ENCODE results near the gene HCAR2.
"Not testable (repeated sequence)": the region's sequence is repeated elsewhere in the genome, so short reads cannot be mapped to it uniquely, and the experiment has no call there.

Gene HCAR2

DNA sequence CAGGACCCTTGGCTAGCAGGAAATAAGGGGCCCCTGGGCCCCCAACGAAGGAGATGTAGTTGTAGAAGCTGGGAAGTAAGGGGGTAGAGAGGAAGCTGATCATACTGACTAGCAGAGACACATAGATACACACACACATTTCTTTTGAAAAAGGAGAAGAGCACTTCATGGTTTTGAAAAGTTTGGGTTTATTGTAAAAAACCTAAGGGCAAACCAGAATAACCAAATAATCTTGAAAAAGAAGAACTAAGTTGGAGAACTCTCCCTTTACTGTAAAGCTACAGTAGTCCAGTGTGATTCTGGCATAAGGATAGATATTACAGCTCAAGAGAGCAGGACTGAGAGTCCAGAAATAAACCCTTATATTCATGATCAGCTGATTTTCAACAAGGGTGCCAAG is 19.2 kb upstream of the HCAR2 start:
- no peaks in the 10 kb centered on the region for H3K36me3 ChIP-seq (ENCODE audit: insufficient read depth, low read length)
- H3F3A ChIP-seq (ENCODE audit: insufficient read depth, low read length): no peaks in the 10 kb centered on the region
- H3K4me1 ChIP-seq (ENCODE audit: insufficient read depth, low read length, severe bottlenecking): peaks cover 14% of the 10 kb centered on the region
- no peaks in the 10 kb centered on the region for H4K20me1 ChIP-seq (ENCODE audit: insufficient read depth, low read length)
- H3K27me3 ChIP-seq (ENCODE audit: insufficient read depth, low read length): no peaks in the 10 kb centered on the region
- TF ChIP-seq CTCF (IDR thresholded peaks at IDR 0.05; ENCODE audit: low read length) (no peak), EZH2 (IDR thresholded peaks at IDR 0.05; ENCODE audit: borderline replicate concordance, low read length) (no peak)
- H3K9me3 ChIP-seq (ENCODE audit: low read length): no peaks in the 10 kb centered on the region
- H3K9me2 ChIP-seq (ENCODE audit: low read depth, low read length): no peaks in the 10 kb centered on the region
- H3K27ac ChIP-seq (ENCODE audit: low read depth, low read length, poor library complexity, severe bottlenecking): no peak overlapping the region
- H3K4me2 ChIP-seq (ENCODE audit: low read length): no peak overlapping the region
- H3K79me2 ChIP-seq (ENCODE audit: insufficient read depth, low read length): no peaks in the 10 kb centered on the region
- no peak overlapping the region for H2AFZ ChIP-seq (ENCODE audit: low read length)
- H3K4me3 ChIP-seq (ENCODE audit: low read depth, low read length, poor library complexity, severe bottlenecking): no peak overlapping the region
- H3K9ac ChIP-seq (ENCODE audit: low read length): no peak overlapping the region

DNA sequence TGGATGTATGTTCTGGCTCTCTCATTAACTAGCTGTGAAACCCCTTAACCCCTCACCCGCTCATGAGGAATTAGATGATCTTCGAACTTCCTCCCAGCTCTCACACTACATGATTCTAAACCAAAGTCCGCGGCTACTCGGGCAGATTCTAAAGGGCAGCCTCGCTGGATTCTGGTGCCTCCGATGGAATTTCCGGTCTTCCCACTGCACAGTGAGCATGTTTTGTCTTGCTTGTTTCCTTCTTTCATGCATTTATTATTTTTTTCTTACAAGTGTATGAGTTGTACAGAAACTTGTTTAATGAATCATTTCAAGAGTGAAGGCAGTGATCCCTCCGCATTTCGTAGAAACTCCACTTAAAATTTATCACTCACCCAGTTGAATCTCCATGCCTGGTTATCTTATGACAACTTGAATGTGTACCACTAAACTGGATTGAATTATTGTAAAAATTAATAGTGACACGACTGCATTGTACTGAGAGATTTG is 17.9 kb upstream of the HCAR2 start:
- no peaks in the 10 kb centered on the region for H3F3A ChIP-seq (ENCODE audit: insufficient read depth, low read length)
- H3K9me3 ChIP-seq (ENCODE audit: low read length): no peaks in the 10 kb centered on the region
- H2AFZ ChIP-seq (ENCODE audit: low read length): no peak overlapping the region
- no peak overlapping the region for H3K27ac ChIP-seq (ENCODE audit: low read depth, low read length, poor library complexity, severe bottlenecking)
- no peaks in the 10 kb centered on the region for H3K9me2 ChIP-seq (ENCODE audit: low read depth, low read length)
- H3K36me3 ChIP-seq (ENCODE audit: insufficient read depth, low read length): no peaks in the 10 kb centered on the region
- H4K20me1 ChIP-seq (ENCODE audit: insufficient read depth, low read length): no peaks in the 10 kb centered on the region
- no peaks in the 10 kb centered on the region; the same call in 1 of the 2 replicates for H3K27me3 ChIP-seq (ENCODE audit: insufficient read depth, low read length)
- no peak overlapping the region for H3K9ac ChIP-seq (ENCODE audit: low read length)
- H3K4me2 ChIP-seq (ENCODE audit: low read length): no peak overlapping the region
- H3K4me1 ChIP-seq (ENCODE audit: insufficient read depth, low read length, severe bottlenecking): peaks cover 13% of the 10 kb centered on the region
- no peaks in the 10 kb centered on the region for H3K79me2 ChIP-seq (ENCODE audit: insufficient read depth, low read length)
- no peak overlapping the region for H3K4me3 ChIP-seq (ENCODE audit: low read depth, low read length, poor library complexity, severe bottlenecking)
- TF ChIP-seq EZH2 (IDR thresholded peaks at IDR 0.05; ENCODE audit: borderline replicate concordance, low read length) (no peak), CTCF (IDR thresholded peaks at IDR 0.05; ENCODE audit: low read length) (no peak)

- H2AFZ ChIP-seq (ENCODE audit: low read length); H3K36me3 ChIP-seq (ENCODE audit: insufficient read depth, low read length); H3K4me2 ChIP-seq (ENCODE audit: low read length); H3F3A ChIP-seq (ENCODE audit: insufficient read depth, low read length); H3K9me2 ChIP-seq (ENCODE audit: low read depth, low read length); H3K4me3 ChIP-seq (ENCODE audit: low read depth, low read length, poor library complexity, severe bottlenecking); H3K27me3 ChIP-seq (ENCODE audit: insufficient read depth, low read length); H3K27ac ChIP-seq (ENCODE audit: low read depth, low read length, poor library complexity, severe bottlenecking); H3K79me2 ChIP-seq (ENCODE audit: insufficient read depth, low read length); H3K4me1 ChIP-seq (ENCODE audit: insufficient read depth, low read length, severe bottlenecking); H4K20me1 ChIP-seq (ENCODE audit: insufficient read depth, low read length); H3K9me3 ChIP-seq (ENCODE audit: low read length); H3K9ac ChIP-seq (ENCODE audit: low read length): not testable (repeated sequence)
Measured at GRCh38 chr12:122716658-122717057, 13.5 kb upstream of the HCAR2 start, which contains the start of gene HCAR3. Gene HCAR3, minus strand, starts transcription at chr12:122716811. Its CDS starts 74 bp downstream, at chr12:122716737.

DNA sequence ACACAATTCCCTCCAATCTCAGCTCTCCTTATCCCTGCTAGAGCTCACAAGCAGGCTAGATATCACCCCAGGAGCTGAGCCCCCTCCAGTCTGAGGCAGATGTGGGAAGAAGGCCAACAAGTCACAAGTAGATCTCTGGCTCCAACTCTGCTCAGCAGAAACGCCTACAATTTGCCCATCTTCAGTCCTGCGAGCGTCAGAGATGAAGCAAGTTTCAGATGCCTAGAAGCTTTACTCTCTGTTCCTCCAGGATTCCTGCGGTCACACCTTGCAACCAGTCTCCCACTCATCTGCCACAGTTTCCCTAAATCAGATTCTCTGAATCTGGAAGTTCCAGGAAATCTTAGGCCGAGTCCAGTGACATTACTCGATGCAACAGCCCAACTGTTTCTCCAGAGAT is 12.1 kb upstream of the HCAR2 start:
- not testable (repeated sequence) for H3K36me3 ChIP-seq (ENCODE audit: insufficient read depth, low read length); H3K4me2 ChIP-seq (ENCODE audit: low read length); H3K9me3 ChIP-seq (ENCODE audit: low read length); H3F3A ChIP-seq (ENCODE audit: insufficient read depth, low read length); H3K27me3 ChIP-seq (ENCODE audit: insufficient read depth, low read length); H3K27ac ChIP-seq (ENCODE audit: low read depth, low read length, poor library complexity, severe bottlenecking); H3K4me3 ChIP-seq (ENCODE audit: low read depth, low read length, poor library complexity, severe bottlenecking); H4K20me1 ChIP-seq (ENCODE audit: insufficient read depth, low read length); H3K9ac ChIP-seq (ENCODE audit: low read length); H3K4me1 ChIP-seq (ENCODE audit: insufficient read depth, low read length, severe bottlenecking); H3K9me2 ChIP-seq (ENCODE audit: low read depth, low read length); H3K79me2 ChIP-seq (ENCODE audit: insufficient read depth, low read length); H2AFZ ChIP-seq (ENCODE audit: low read length)

DNA sequence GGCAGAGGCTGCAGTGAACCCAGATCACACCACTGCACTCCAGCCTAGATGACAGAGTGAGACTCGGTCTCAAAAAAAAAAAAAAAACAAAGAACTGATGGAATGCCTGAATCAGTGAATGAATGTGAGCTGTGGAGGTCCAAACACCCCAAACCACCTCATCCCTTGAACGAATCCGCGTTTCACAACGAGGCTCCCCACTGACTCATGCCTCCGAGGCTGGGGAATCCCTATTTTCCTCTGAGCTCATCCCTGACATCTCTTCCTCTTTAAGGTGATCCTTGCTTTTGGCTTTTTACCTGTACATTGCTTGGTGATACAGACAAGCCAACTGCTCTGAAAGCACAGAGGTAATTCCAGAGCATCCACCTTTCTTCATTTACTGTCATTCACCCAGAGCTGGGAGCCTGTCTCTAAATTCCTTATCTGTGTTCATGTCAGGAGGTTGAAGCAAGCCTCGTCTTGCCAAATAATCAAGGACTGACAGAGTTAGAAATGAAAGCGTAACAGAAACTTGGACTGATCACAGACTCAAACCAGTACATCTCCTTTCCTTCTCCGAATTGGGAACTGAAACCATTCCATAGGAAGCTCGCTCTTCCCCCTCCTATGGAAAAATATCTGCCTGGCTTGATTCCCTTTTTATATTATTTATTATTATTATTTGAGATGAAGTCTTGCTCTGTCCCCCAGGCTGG is 10.5 kb upstream of the HCAR2 start:
- H3K4me3 ChIP-seq (ENCODE audit: low read depth, low read length, poor library complexity, severe bottlenecking); H2AFZ ChIP-seq (ENCODE audit: low read length); H3K4me2 ChIP-seq (ENCODE audit: low read length); H3K4me1 ChIP-seq (ENCODE audit: insufficient read depth, low read length, severe bottlenecking); H3K36me3 ChIP-seq (ENCODE audit: insufficient read depth, low read length); H3K9me3 ChIP-seq (ENCODE audit: low read length); H3K27ac ChIP-seq (ENCODE audit: low read depth, low read length, poor library complexity, severe bottlenecking); H3F3A ChIP-seq (ENCODE audit: insufficient read depth, low read length); H3K9ac ChIP-seq (ENCODE audit: low read length); H3K9me2 ChIP-seq (ENCODE audit: low read depth, low read length); H3K79me2 ChIP-seq (ENCODE audit: insufficient read depth, low read length); H4K20me1 ChIP-seq (ENCODE audit: insufficient read depth, low read length); H3K27me3 ChIP-seq (ENCODE audit: insufficient read depth, low read length): not testable (repeated sequence)

GRCh38 chr12:122711266-122711665 is 8.1 kb upstream of the HCAR2 start:
- not testable (repeated sequence) for H3K79me2 ChIP-seq (ENCODE audit: insufficient read depth, low read length); H3K4me3 ChIP-seq (ENCODE audit: low read depth, low read length, poor library complexity, severe bottlenecking); H3K4me2 ChIP-seq (ENCODE audit: low read length); H3K27me3 ChIP-seq (ENCODE audit: insufficient read depth, low read length); H2AFZ ChIP-seq (ENCODE audit: low read length); H3K9me3 ChIP-seq (ENCODE audit: low read length); H3K27ac ChIP-seq (ENCODE audit: low read depth, low read length, poor library complexity, severe bottlenecking); H3K9me2 ChIP-seq (ENCODE audit: low read depth, low read length); H3F3A ChIP-seq (ENCODE audit: insufficient read depth, low read length); H3K4me1 ChIP-seq (ENCODE audit: insufficient read depth, low read length, severe bottlenecking); H4K20me1 ChIP-seq (ENCODE audit: insufficient read depth, low read length); H3K9ac ChIP-seq (ENCODE audit: low read length); H3K36me3 ChIP-seq (ENCODE audit: insufficient read depth, low read length)
